Parathyroid adenoma (tissue), 2 donors: ENCODE data around the gene SEC14L5.
A peak's percentile ranks its signal among the peaks of the same experiment; 100 is the strongest.

ENCODE experiments used
- H2AFZ ChIP-seq: fragments of 300-600 bp; sonication (generic); one replicate; pipeline ENCODE4 v1.7.0; 2017; ENCODE audit warnings: antibody characterized with exemption, mild to moderate bottlenecking
- H3K27ac ChIP-seq: fragments of 300-600 bp; sonication (generic); one replicate; pipeline ENCODE4 v1.7.0; 2017
- H3K27me3 ChIP-seq: fragments of 300-600 bp; sonication (generic); one replicate; pipeline ENCODE4 v1.7.0; 2017; ENCODE audit warnings: low read length; ENCODE audit not compliant: control insufficient read depth, insufficient read depth
- H3K36me3 ChIP-seq: fragments of 300-600 bp; sonication (generic); one replicate; pipeline ENCODE4 v1.7.0; 2017; ENCODE audit warnings: low read length; ENCODE audit not compliant: control insufficient read depth, insufficient read depth
- H3K4me1 ChIP-seq: fragments of 300-600 bp; sonication (generic); one replicate; pipeline ENCODE4 v1.7.0; 2017; ENCODE audit warnings: control low read depth
- H3K4me2 ChIP-seq: fragments of 300-600 bp; sonication (generic); one replicate; pipeline ENCODE4 v1.7.0; 2017; ENCODE audit warnings: low read length
- H3K4me3 ChIP-seq: fragments of 300-600 bp; sonication (generic); one replicate; pipeline ENCODE4 v1.7.0; 2017; ENCODE audit warnings: low read depth, low read length
- H3K79me2 ChIP-seq: fragments of 300-600 bp; sonication (generic); one replicate; pipeline ENCODE4 v1.7.0; 2017; ENCODE audit warnings: control low read depth
- H3K9ac ChIP-seq: fragments of 300-600 bp; sonication (generic); one replicate; pipeline ENCODE4 v1.7.0; 2017; ENCODE audit warnings: mild to moderate bottlenecking
- H3K9me3 ChIP-seq: fragments of 300-600 bp; sonication (generic); one replicate; pipeline ENCODE4 v1.7.0; 2017; ENCODE audit warnings: low read length; ENCODE audit not compliant: control insufficient read depth
- TF ChIP-seq, protein P1 (sequence below): fragments of 300-600 bp; sonication (generic); IDR thresholded peaks from one replicate; pipeline ENCODE4 v1.7.0; 2017; ENCODE audit warnings: antibody characterized with exemption, mild to moderate bottlenecking
- donor health status: primary hyperparathyroidism.

Gene SEC14L5

DNA sequence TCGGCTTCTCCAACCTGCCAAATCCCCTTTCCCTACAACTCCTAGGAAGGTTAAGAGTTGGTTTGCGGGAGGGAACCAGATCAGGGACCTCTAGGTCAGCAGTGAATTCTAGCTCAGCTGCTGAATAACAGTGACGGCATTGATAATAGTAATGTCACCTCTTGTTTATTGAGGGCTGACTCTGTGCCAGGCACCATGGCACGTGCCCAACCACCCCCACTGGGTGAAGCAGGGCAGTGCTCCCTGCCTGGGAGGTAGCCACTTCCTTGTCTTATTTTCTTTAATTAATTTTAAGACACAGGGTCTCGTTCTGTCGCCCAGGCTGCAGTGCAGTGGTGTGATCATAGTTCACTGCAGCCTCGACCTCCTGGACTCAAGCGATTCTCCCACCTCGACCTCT, 15.6 kb upstream of the SEC14L5 start:
- Histone ChIP-seq H2AFZ (no peak overlapping the region), H3K4me3 (no peak overlapping the region), H3K27me3 (no peaks in the 10 kb centered on the region), H3K9ac (no peak overlapping the region), H3K9me3 (no peaks in the 10 kb centered on the region), H3K36me3 (no peaks in the 10 kb centered on the region), H3K27ac (no peak overlapping the region), H3K79me2 (no peaks in the 10 kb centered on the region), H3K4me2 (no peak overlapping the region), H3K4me1 (peaks cover 21% of the 10 kb centered on the region)
- TF ChIP-seq, protein P1, sequence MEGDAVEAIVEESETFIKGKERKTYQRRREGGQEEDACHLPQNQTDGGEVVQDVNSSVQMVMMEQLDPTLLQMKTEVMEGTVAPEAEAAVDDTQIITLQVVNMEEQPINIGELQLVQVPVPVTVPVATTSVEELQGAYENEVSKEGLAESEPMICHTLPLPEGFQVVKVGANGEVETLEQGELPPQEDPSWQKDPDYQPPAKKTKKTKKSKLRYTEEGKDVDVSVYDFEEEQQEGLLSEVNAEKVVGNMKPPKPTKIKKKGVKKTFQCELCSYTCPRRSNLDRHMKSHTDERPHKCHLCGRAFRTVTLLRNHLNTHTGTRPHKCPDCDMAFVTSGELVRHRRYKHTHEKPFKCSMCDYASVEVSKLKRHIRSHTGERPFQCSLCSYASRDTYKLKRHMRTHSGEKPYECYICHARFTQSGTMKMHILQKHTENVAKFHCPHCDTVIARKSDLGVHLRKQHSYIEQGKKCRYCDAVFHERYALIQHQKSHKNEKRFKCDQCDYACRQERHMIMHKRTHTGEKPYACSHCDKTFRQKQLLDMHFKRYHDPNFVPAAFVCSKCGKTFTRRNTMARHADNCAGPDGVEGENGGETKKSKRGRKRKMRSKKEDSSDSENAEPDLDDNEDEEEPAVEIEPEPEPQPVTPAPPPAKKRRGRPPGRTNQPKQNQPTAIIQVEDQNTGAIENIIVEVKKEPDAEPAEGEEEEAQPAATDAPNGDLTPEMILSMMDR = no peak

DNA sequence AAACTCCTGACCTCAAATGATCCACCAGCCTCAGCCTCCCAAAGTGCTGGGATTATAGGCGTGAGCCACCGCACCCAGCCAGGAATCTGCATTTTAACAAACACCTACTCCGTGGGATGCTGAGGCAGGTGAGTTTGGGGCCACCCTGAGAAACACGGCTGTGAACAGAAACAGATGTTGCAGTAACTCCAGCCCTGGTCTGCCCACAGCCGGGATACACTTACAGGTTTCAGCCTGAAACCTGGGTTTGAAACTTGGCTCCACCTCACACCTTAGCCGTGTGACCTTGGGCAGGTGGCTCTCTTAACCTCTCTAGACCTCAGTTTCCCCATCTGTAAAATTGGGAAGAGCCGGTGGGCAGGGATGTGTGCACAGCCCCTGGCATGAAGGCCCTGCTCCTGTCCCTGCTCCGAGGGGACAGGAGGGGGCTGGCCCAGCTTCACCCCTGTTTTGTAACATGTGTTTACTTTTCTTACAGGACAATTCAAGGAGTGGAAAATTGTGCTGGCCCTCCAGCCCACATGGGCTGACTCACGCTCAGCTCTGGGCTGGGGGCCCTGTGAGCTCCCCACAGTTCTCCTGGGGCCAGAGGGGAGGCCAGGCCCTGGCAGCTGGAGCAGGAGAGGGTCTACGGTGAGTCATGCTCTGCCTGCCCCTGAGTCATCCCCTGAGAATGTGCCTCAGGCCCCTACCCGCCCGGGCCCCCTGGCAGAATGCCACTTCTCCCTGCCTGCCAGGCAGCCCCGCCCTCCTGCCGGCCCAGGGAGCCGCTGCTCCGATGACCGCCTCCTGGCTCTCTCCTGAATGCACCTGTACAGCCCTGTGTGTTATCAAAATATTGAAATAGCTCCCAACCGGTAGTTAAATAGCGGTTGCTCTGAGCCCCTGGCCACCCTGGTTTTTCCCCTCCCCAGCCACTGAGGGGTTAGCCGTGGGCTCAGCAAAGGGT, 13.5 kb upstream of the SEC14L5 start:
- no peak overlapping the region for H3K9ac ChIP-seq

DNA sequence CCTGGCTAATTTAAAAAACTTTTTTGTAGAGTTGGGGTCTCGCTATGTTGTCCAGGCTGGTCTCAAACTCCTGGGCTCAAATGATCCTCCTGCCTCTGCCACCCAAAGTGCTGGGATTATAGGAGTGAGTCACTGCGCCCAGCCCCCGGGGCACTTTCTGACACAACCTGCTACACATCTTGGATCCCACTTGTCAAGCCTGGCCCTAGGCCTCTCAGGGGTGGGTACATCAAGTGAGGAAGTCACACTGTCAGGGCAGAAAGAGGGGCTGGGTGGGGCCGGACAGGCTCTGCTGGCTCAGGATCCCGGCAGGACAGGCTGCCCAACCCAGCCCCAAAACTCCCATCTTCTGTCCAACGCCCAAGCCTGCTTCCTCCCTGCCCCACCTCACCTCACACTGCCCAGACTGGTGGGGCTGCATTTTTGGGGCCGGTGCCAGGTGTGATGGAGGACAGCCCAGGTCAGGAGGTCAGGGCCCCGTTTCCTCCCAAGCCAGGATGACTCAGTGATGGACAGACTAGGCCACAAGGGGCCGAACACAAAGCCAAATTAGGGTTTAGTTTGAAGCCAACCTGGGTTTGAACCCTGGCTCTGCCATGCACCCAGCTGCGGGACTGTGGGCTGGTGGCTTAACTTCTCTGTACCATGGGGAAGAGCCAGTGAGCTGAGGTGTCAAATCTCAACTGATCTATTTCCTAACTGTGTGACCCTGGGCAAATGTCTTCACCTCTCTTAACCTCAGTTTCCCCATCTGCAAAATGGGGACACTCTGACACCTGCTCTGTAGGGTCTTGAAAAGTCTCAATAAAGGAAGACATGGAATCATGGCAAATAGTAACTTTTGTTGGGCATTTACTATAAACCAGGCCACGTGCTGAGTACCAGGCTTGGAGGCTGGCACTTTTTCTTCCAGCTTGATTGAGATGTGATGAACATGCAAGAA, 12.3 kb upstream of the SEC14L5 start:
- Histone ChIP-seq H3K79me2 (no peaks in the 10 kb centered on the region), H3K9me3 (no peaks in the 10 kb centered on the region), H3K36me3 (no peaks in the 10 kb centered on the region), H3K4me1 (peaks cover 20% of the 10 kb centered on the region), H3K4me3 (no peak overlapping the region), H2AFZ (peak overlapping the region; percentile 81), H3K9ac (no peak overlapping the region), H3K27ac (no peak overlapping the region), H3K4me2 (no peak overlapping the region), H3K27me3 (no peaks in the 10 kb centered on the region)
- TF ChIP-seq, protein P1 = no peak

More for the DNA sequence above, 13.5 kb upstream of the SEC14L5 start:
- Histone ChIP-seq H3K9me3 (no peaks in the 10 kb centered on the region), H3K4me1 (peaks cover 20% of the 10 kb centered on the region), H3K36me3 (no peaks in the 10 kb centered on the region), H2AFZ (peak overlapping the region; percentile 81), H3K4me3 (no peak overlapping the region), H3K27ac (peak overlapping the region; percentile 71), H3K4me2 (peak overlapping the region; percentile 23), H3K27me3 (no peaks in the 10 kb centered on the region), H3K79me2 (no peaks in the 10 kb centered on the region)
- TF ChIP-seq, protein P1 = no peak

DNA sequence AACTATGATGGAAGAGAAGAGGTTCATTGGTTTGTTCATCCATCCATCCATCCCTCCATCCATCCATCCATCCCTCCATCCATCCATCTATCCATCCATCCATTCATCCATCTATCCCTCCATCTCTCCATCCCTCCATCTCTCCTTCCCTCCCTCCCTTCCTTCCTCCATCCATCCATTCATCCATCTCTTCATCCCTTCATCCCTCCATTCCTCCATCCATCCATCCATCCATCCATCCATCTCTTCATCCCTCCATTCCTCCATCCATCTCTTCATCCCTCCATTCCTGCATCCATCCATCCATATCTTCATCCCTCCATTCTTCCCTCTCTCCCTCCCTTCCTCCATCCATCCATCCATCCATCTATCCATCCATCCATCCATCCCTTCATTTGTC, 11.2 kb upstream of the SEC14L5 start:
- H3K9me3 ChIP-seq = no peaks in the 10 kb centered on the region
- no peaks in the 10 kb centered on the region for H3K27me3 ChIP-seq
- no peak overlapping the region for H3K9ac ChIP-seq
- TF ChIP-seq, protein P1 = no peak
- H2AFZ ChIP-seq = no peak overlapping the region
- H3K79me2 ChIP-seq = no peaks in the 10 kb centered on the region
- peaks cover 20% of the 10 kb centered on the region for H3K4me1 ChIP-seq
- H3K4me3 ChIP-seq = no peak overlapping the region
- no peaks in the 10 kb centered on the region for H3K36me3 ChIP-seq
- no peak overlapping the region for H3K4me2 ChIP-seq
- H3K27ac ChIP-seq = no peak overlapping the region
